IMR-90 (cell line): ENCODE measurements around the gene IRF6. TPM values are rescaled to one million over a fixed set of nuclear protein-coding genes. Genes with fewer than 3 reads are reported as not detected.

Source experiments
- ATAC-seq: fragments of 200-7000 bp; cut with Tn5 transposase; 2 replicates; pipeline ENCODE4 v1.9.1; 2020; ENCODE audit warnings: low read depth, mild to moderate bottlenecking, moderate library complexity
- BruUV-seq: library from RNA; stranded (reverse); fragments of 400-500 nt; replicated peaks from 2 replicates; lab custom pipeline; 2021; lab: Mats Ljungman, UMichigan
- CTCF ChIA-PET: fragments of 300-600 bp; formaldehyde crosslinking; extraction: SDS; loops from one replicate; lab custom pipeline; 2021; ENCODE audit warnings: antibody characterized with exemption; lab: Yijun Ruan, JAX
- POLR2A ChIA-PET: fragments of 300-600 bp; sonication (Branson Sonifier 250); formaldehyde crosslinking; loops from one replicate; lab custom pipeline; 2022; ENCODE audit warnings: antibody characterized with exemption; ENCODE audit not compliant: unreplicated experiment; lab: Charles Lee
- DNase-seq: peaks from one replicate; pipeline ENCODE4 v3.0.0; 2013
- H2AFZ ChIP-seq: replicated peaks from 2 replicates; pipeline ENCODE3; 2013; ENCODE audit warnings: low read length, mild to moderate bottlenecking; ENCODE audit not compliant: poor library complexity
- H2AK5ac ChIP-seq: 2 replicates; pipeline ENCODE4 v1.6.1; 2013; ENCODE audit warnings: low read depth, low read length, inconsistent platforms
- H2AK9ac ChIP-seq: replicated peaks from 2 replicates; pipeline ENCODE3; 2013; ENCODE audit warnings: mild to moderate bottlenecking, low read depth, low read length, moderate library complexity; ENCODE audit not compliant: poor library complexity
- H2BK120ac ChIP-seq: 2 replicates; pipeline ENCODE4 v1.6.1; 2013; ENCODE audit warnings: low read depth, low read length, inconsistent platforms
- H2BK15ac ChIP-seq: 3 replicates; pipeline ENCODE4 v1.6.1; 2013; ENCODE audit warnings: low read depth, low read length, inconsistent platforms
- H2BK20ac ChIP-seq: 2 replicates; pipeline ENCODE4 v1.6.1; 2013; ENCODE audit warnings: low read depth, mild to moderate bottlenecking, inconsistent platforms, low read length, moderate library complexity
- H2BK5ac ChIP-seq: 2 replicates; pipeline ENCODE4 v1.6.1; 2013; ENCODE audit warnings: mild to moderate bottlenecking, low read depth, low read length, inconsistent platforms; ENCODE audit not compliant: poor library complexity, severe bottlenecking
- H3K14ac ChIP-seq: replicated peaks from 2 replicates; pipeline ENCODE4 v1.6.1; 2013; ENCODE audit warnings: low read depth, low read length, inconsistent platforms
- H3K18ac ChIP-seq: 2 replicates; pipeline ENCODE4 v1.6.1; 2013; ENCODE audit warnings: low read depth, low read length, control low read depth
- H3K23ac ChIP-seq: 2 replicates; pipeline ENCODE4 v1.6.1; 2013; ENCODE audit warnings: low read depth, low read length, inconsistent platforms
- H3K27ac ChIP-seq: 2 replicates; pipeline ENCODE4 v1.5.1; 2013; ENCODE audit warnings: mild to moderate bottlenecking, control low read depth, low read length; ENCODE audit not compliant: insufficient read depth
- H3K27me3 ChIP-seq: 2 replicates; pipeline ENCODE4 v1.6.1; 2013; ENCODE audit warnings: low read length; ENCODE audit not compliant: control insufficient read depth, insufficient read depth
- H3K36me3 ChIP-seq: 2 replicates; pipeline ENCODE4 v1.6.1; 2013; ENCODE audit warnings: low read length, mixed read lengths; ENCODE audit not compliant: control insufficient read depth, insufficient read depth
- H3K4ac ChIP-seq: 2 replicates; pipeline ENCODE4 v1.6.1; 2013; ENCODE audit warnings: low read depth, low read length, inconsistent platforms
- H3K4me1 ChIP-seq: 2 replicates; pipeline ENCODE4 v1.6.1; 2013; ENCODE audit warnings: low read length, mixed read lengths; ENCODE audit not compliant: control insufficient read depth, insufficient read depth
- H3K4me2 ChIP-seq: 2 replicates; pipeline ENCODE4 v1.6.1; 2013; ENCODE audit warnings: low read depth, mild to moderate bottlenecking, control low read depth, low read length, moderate library complexity
- H3K4me3 ChIP-seq: 2 replicates; pipeline ENCODE4 v1.5.1; 2013; ENCODE audit warnings: low read depth, mild to moderate bottlenecking, control low read depth, low read length, moderate library complexity; ENCODE audit not compliant: insufficient read depth
- H3K56ac ChIP-seq: 2 replicates; pipeline ENCODE4 v1.6.1; 2013; ENCODE audit warnings: low read length, inconsistent platforms; ENCODE audit not compliant: insufficient read depth; ENCODE audit errors: extremely low read depth
- H3K79me1 ChIP-seq, 2 experiments: 2 replicates each; pipeline ENCODE4 v1.6.1; 2013; ENCODE audit warnings: low read length in 2 of 2, inconsistent platforms in 1 of 2, low read depth in 1 of 2
- H3K9ac ChIP-seq: 2 replicates; pipeline ENCODE4 v1.6.1; 2013; ENCODE audit warnings: low read depth, low read length, control low read depth
- H3K9me1 ChIP-seq: 2 replicates; pipeline ENCODE4 v1.6.1; 2013; ENCODE audit warnings: low read length, inconsistent platforms; ENCODE audit not compliant: insufficient read depth
- H3K9me3 ChIP-seq: 2 replicates; pipeline ENCODE4 v1.6.1; 2013; ENCODE audit warnings: low read length; ENCODE audit not compliant: control insufficient read depth, insufficient read depth
- H4K20me1 ChIP-seq: 2 replicates; pipeline ENCODE4 v1.6.1; 2013; ENCODE audit warnings: low read length, inconsistent platforms; ENCODE audit not compliant: insufficient read depth
- H4K5ac ChIP-seq: 2 replicates; pipeline ENCODE4 v1.6.1; 2013; ENCODE audit warnings: mild to moderate bottlenecking, low read depth, low read length, control low read depth
- H4K8ac ChIP-seq, 2 experiments: 2 replicates each; pipeline ENCODE4 v1.6.1; 2013; ENCODE audit warnings: low read depth in 2 of 2, low read length in 2 of 2, control low read depth in 1 of 2, inconsistent platforms in 1 of 2
- H4K91ac ChIP-seq: 2 replicates; pipeline ENCODE4 v1.6.1; 2013; ENCODE audit warnings: low read depth, low read length, inconsistent platforms; ENCODE audit not compliant: insufficient read depth
- BHLHE40 ChIP-seq: fragments of 150-350 bp; IDR thresholded peaks from 2 replicates; pipeline ENCODE4 v1.6.1; 2016; ENCODE audit warnings: mild to moderate bottlenecking, low read depth, low read length
- CEBPB ChIP-seq: IDR thresholded peaks from 2 replicates; pipeline ENCODE4 v1.6.1; 2012; ENCODE audit warnings: low read depth, low read length, improper control_type of control experiment
- FOS ChIP-seq: fragments of 150-350 bp; IDR thresholded peaks from 2 replicates; pipeline ENCODE4 v1.6.1; 2016; ENCODE audit warnings: low read depth, low read length
- MAFK ChIP-seq: IDR thresholded peaks from 2 replicates; pipeline ENCODE4 v1.6.1; 2012; ENCODE audit warnings: low read depth, low read length, improper control_type of control experiment
- NFE2L2 ChIP-seq: fragments of 150-350 bp; IDR thresholded peaks from 2 replicates; pipeline ENCODE4 v1.6.1; 2016; ENCODE audit warnings: low read depth, mild to moderate bottlenecking, low read length
- RAD21 ChIP-seq: IDR thresholded peaks from 2 replicates; pipeline ENCODE4 v1.6.1; 2012; ENCODE audit warnings: low read length, improper control_type of control experiment
- RCOR1 ChIP-seq: IDR thresholded peaks from 2 replicates; pipeline ENCODE4 v1.6.1; 2012; ENCODE audit warnings: mild to moderate bottlenecking, low read length, improper control_type of control experiment; ENCODE audit not compliant: insufficient replicate concordance
- RFX5 ChIP-seq: IDR thresholded peaks from 2 replicates; pipeline ENCODE4 v1.8.0; 2012; ENCODE audit warnings: low read depth, mild to moderate bottlenecking, low read length, moderate library complexity
- SMC3 ChIP-seq: fragments of 150-350 bp; IDR thresholded peaks from 2 replicates; pipeline ENCODE4 v1.6.1; 2016; ENCODE audit warnings: low read depth, mild to moderate bottlenecking, antibody characterized with exemption, low read length, moderate library complexity
- WGBS, 2 experiments: methylation state at CpG; one replicate each; pipeline versions ENCODE4 v1.1.5 to v1.1.7; 2013; ENCODE audit warnings: missing lambda C conversion rate in 2 of 2; ENCODE audit not compliant: insufficient read length in 1 of 2; ENCODE audit errors: extremely low coverage in 2 of 2; 5-methylcytosine and 5-hydroxymethylcytosine counted together
- dilution Hi-C: fragments of 300-500 bp; cut with HindIII; formaldehyde crosslinking; loops from one replicate; pipeline ENCODE4 v1.14.3; 2018; ENCODE audit warnings: low sequenced_read_pairs; ENCODE audit not compliant: unreplicated experiment
- in situ Hi-C: fragments of 300-500 bp; cut with MboI; formaldehyde crosslinking; loops from 3 replicates; pipeline ENCODE4 v1.14.3; 2019; ENCODE audit warnings: low sequenced_read_pairs, inconsistent platforms, mixed read lengths
- intact Hi-C: fragments of 100-400 bp; cut with micrococcal nuclease; formaldehyde crosslinking; loops from 2 replicates; pipeline ENCODE4 v1.10.0; 2022
- polyA plus RNA-seq, 3 experiments: library from polyadenylated mRNA; depleted of rRNA; stranded (reverse); fragments of >200 nt; gene quantifications; 2 replicates each; pipeline ENCODE4 v1.2.3, GENCODE V29; 2012; ENCODE audit warnings: low replicate concordance in 1 of 3
- total RNA-seq: library from RNA; depleted of rRNA; stranded (reverse); fragments of >200 nt; gene quantifications from 2 replicates; pipeline ENCODE4 v1.2.3, GENCODE V29; 2012
- TF ChIP-seq, protein P1 (sequence below): conservative IDR thresholded peaks from 2 replicates; pipeline ENCODE4 v1.5.1; 2012; ENCODE audit warnings: mild to moderate bottlenecking, low read depth, low read length, improper control_type of control experiment

The IRF6 gene
- total and polyA plus RNA-seq, 2 of the 4 experiments (the other 2 are of a cell fraction), result 1.2 to 2.9 TPM

DNA sequence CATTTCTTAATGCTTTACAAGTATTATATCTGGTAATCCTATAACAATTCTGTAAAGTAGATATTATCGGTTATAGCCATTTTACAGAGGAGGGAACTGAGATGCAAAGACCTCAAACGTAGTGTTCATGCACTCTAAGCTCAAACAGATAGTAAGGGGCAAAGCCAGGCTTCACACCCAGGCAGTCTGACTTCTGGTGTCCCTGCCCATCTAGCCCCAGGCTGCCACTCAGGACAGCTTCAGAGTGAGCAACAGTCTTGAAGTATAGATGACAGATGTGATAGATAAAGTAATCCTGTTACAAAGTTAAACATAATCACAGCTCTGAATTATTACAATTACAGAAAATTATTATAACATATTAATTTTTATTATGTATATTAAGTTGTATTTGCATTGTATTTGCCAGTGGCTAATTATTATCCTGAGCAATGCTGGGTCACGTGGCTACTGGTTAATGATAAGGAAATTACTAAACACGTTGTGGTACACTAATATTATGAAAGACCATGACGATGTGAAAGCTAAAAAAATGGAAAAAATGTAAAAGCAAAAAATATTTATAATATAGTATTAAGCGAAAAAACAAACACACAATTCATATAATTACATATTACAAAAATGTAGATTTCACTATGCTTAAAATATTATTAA lies 56.1 kb downstream of the IRF6 start:
- Histone ChIP-seq H3K18ac (no peak overlapping the region), H2BK15ac (no peak overlapping the region), H4K20me1 (no peaks in the 10 kb centered on the region), H3K36me3 (no peaks in the 10 kb centered on the region), H4K91ac (no peak overlapping the region), H2AK9ac (no peak overlapping the region), H3K79me1 (no peaks in the 10 kb centered on the region), H2AK5ac (no peak overlapping the region), H3K4me1 (no peaks in the 10 kb centered on the region), H3K27ac (no peak overlapping the region), H3K27me3 (0 out of 2 replicates have a peak, but pooled peaks cover 1% of the 10 kb centered on the region), H3K4me2 (no peak overlapping the region), H3K9me1 (0 out of 2 replicates have a peak, but pooled peaks cover 3% of the 10 kb centered on the region), H4K5ac (no peak overlapping the region), H3K9ac (no peak overlapping the region), H3K9me3 (no peaks in the 10 kb centered on the region), H2BK5ac (no peak overlapping the region), H4K8ac (no peak overlapping the region), H3K14ac (no peak overlapping the region), H3K4ac (no peak overlapping the region), H3K4me3 (no peak overlapping the region), H2BK120ac (no peak overlapping the region), H3K56ac (no peak overlapping the region), H2BK20ac (no peak overlapping the region), H3K23ac (no peak overlapping the region), H2AFZ (no peak overlapping the region)
- in situ Hi-C loops (no loop called here), intact Hi-C loops (loop anchor here (5.0 kb wide), 1 partner anchor 102 kb away; no protein-coding TSS in a partner anchor), dilution Hi-C loops (no loop called here)
- TF ChIP-seq RCOR1 (no peak), MAFK (no peak), CEBPB (no peak), RFX5 (no peak), FOS (no peak), BHLHE40 (no peak), RAD21 (no peak), NFE2L2 (no peak), SMC3 (no peak)
- TF ChIP-seq, protein P1, sequence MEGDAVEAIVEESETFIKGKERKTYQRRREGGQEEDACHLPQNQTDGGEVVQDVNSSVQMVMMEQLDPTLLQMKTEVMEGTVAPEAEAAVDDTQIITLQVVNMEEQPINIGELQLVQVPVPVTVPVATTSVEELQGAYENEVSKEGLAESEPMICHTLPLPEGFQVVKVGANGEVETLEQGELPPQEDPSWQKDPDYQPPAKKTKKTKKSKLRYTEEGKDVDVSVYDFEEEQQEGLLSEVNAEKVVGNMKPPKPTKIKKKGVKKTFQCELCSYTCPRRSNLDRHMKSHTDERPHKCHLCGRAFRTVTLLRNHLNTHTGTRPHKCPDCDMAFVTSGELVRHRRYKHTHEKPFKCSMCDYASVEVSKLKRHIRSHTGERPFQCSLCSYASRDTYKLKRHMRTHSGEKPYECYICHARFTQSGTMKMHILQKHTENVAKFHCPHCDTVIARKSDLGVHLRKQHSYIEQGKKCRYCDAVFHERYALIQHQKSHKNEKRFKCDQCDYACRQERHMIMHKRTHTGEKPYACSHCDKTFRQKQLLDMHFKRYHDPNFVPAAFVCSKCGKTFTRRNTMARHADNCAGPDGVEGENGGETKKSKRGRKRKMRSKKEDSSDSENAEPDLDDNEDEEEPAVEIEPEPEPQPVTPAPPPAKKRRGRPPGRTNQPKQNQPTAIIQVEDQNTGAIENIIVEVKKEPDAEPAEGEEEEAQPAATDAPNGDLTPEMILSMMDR, result no peak
- ChIA-PET POLR2A (no interaction called here), CTCF (no interaction called here)
- BruUV-seq, result no TSS peak
- no CpG with 5 or more reads among the region's 6 CpGs for WGBS, 2 experiments
- DNase-seq (no peak), ATAC-seq (no peak)
